ENCODE measurements around the gene ZC3H4.
A peak's percentile ranks its signal among the peaks of the same experiment; 100 is the strongest.
"Not testable (repeated sequence)": the region's sequence is repeated elsewhere in the genome, so short reads cannot be mapped to it uniquely, and the experiment has no call there.

ZC3H4 gene

DNA sequence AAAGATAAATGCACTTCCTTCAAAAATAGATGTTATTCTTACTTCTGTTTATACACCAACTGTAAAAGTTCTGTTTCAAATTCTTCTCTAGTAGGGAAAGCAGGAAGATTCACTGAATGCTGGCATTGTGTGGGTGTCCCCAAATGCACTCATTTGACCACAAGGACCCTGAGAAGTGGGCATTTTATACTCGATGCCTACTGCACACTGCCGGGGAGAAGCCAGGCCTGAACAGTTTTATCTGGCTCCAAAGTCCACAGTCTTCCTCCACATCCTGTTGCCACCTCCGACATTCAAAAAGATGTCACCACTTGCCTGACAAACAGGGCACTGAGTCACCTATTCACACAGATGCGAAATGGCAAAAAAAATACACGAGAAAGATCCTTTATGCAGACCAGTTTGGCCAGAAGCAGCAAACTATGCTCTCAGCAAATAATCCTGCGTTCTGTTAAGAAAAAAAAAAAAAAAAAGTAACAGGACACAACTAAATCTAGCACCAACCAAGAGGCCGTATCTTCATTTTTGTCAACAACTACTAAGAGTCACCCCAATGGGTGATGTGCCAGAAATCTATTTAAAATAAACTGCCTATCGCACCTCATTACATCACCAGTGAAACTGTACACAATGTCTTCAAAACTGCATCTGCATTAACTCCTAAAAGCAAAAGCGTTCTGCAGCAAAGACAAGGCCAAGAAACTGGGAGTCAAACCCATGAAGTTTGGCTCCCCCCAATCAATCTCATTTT is 6.2 kb downstream of the ZC3H4 start:
- Histone ChIP-seq H3K27ac (peak overlapping the region; percentile 58 to 84), H3K4me3 (no peak overlapping the region)
- TF ChIP-seq, protein P1, sequence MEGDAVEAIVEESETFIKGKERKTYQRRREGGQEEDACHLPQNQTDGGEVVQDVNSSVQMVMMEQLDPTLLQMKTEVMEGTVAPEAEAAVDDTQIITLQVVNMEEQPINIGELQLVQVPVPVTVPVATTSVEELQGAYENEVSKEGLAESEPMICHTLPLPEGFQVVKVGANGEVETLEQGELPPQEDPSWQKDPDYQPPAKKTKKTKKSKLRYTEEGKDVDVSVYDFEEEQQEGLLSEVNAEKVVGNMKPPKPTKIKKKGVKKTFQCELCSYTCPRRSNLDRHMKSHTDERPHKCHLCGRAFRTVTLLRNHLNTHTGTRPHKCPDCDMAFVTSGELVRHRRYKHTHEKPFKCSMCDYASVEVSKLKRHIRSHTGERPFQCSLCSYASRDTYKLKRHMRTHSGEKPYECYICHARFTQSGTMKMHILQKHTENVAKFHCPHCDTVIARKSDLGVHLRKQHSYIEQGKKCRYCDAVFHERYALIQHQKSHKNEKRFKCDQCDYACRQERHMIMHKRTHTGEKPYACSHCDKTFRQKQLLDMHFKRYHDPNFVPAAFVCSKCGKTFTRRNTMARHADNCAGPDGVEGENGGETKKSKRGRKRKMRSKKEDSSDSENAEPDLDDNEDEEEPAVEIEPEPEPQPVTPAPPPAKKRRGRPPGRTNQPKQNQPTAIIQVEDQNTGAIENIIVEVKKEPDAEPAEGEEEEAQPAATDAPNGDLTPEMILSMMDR (IDR thresholded peaks at IDR 0.05), result no peak
- no peak for DNase-seq (ENCODE audit: low spot score)

DNA sequence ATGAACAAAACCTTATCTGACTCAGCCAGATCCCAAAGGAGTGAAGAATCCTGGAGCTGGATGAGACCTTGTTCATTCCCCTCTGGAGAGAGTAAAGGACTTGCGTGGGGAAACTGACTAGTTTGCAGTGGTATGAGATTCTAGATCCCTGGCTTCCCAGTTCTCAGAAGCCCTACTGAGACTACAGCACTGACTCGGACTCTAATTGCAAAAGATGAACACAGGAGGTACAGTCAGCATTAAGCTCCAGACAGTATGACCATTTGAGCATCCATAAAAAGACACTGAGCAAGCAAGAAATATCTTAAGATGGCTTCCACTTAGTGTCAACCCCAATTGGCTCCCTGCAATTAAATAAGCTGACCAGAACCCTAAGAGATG is 6.8 kb downstream of the ZC3H4 start:
- peak overlapping the region; percentile 58 to 84 for H3K27ac ChIP-seq
- TF ChIP-seq, protein P1 (IDR thresholded peaks at IDR 0.05), result no peak
- DNase-seq (ENCODE audit: low spot score), result no peak
- no peak overlapping the region for H3K4me3 ChIP-seq

- Histone ChIP-seq H3K27ac (peak overlapping the region; percentile 58 to 84), H3K4me3 (no peak overlapping the region)
- TF ChIP-seq, protein P1 (IDR thresholded peaks at IDR 0.05), result no peak
- no peak for DNase-seq (ENCODE audit: low spot score)
Observed at GRCh38 chr19:47105874-47106273, 7.7 kb downstream of the ZC3H4 start.

DNA sequence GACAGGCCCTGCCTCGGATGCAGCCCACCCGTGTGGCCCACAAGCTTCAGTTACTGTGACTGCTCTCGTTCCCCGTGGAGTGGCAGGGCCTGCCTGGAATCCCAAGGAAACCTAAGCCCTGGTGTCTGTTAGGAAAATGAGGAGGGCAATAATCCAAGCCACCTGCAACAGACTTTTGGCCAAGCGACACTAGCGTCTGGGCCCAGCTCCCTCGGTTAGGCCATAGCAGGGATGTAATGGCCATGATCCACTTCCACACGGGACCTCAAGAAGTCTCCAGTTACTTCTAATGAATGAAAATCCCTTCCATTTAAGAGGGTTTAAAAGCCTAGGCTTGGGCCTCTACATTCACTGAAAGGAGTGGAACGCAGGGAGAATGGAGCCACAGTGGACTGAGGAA is 8.9 kb downstream of the ZC3H4 start:
- TF ChIP-seq, protein P1 (IDR thresholded peaks at IDR 0.05), result no peak
- peak overlapping the region in 1 of 2 donors; percentile 35 for H3K27ac ChIP-seq
- no peak for DNase-seq (ENCODE audit: low spot score)
- no peak overlapping the region for H3K4me3 ChIP-seq

DNA sequence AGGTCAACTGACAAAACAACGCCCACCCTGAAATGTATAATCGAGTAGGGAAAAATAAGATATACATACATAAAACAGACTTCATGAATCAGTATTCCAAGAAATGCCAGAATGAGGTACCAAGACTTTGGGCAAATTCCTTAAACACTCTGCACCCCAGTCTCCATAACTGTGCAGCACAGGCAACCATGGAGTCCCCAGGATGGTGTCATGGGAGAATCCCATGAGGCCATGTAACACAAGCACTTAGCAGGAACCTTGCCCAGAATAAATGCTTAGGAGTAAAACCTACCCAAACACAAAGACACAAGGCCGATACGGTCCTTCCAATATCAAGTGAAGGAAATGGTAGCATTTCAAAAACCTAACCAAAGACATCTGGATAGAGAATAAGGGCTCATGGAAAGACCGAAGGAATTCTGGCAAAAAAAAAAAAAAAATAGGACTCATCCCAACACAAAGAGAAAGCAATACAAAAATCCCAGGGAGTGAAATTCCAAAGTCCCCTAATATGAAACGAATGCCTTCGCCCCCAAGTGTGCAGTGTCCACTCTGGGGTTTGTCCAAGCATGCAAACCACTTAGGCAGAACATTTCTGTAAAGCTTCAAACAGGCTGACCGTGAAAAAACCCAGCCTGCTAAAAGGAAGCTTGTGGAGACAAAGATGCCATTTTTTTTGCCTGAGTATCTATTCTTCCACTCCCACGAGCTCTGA is 11.1 kb downstream of the ZC3H4 start:
- Histone ChIP-seq H3K4me3 (no peak overlapping the region), H3K27ac (no peak overlapping the region)
- no peak for DNase-seq (ENCODE audit: low spot score)
- TF ChIP-seq, protein P1 (IDR thresholded peaks at IDR 0.05), result no peak

DNA sequence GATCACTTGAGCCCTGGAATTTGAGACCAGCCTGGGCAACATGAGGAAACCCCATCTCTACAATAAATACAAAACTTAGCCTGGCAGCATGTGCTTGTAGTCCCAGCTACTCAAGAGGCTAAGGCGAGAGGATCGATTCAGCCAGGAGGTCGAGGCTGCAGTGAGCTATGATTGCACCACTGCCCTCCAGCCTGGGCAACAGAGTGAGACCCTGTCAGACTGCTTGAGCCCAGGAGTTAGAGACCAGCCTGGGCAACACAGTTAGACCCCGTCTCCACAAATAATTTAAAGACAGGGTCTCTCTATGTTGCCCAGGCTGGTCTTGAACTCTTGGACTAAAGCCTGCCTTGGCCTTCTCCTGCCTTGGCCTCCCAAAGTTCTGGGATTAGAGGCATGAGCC is 12.5 kb downstream of the ZC3H4 start:
- H3K4me3 ChIP-seq; DNase-seq (ENCODE audit: low spot score); H3K27ac ChIP-seq: not testable (repeated sequence)

DNA sequence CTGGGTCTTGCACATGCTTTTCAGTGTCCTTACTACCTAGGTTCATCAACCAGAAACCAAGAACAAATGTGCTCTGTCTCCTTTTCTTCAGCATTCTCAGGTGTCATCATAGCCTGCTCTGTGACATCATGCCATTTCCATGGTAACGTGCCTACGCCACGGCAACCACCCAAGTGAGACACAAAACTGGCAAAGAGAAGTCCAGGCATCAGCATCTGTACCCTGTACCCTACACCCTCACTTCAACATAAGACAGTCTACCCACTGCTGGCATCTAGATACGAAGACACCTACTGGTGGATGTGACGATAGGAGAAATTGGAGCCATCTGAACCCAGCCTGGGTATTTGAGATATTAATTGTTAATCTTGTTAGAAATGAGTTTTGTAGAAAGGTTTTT is 13.3 kb downstream of the ZC3H4 start:
- no peak overlapping the region for H3K4me3 ChIP-seq
- TF ChIP-seq, protein P1 (IDR thresholded peaks at IDR 0.05), result no peak
- no peak for DNase-seq (ENCODE audit: low spot score)
- no peak overlapping the region for H3K27ac ChIP-seq
